GDM1 (cell line): Measurements from ENCODE around the gene BRICD5.

Experiments
- DNase-seq: peaks from one replicate; lab custom pipeline; 2025; lab: John Stamatoyannopoulos, UW

The BRICD5 gene

DNA sequence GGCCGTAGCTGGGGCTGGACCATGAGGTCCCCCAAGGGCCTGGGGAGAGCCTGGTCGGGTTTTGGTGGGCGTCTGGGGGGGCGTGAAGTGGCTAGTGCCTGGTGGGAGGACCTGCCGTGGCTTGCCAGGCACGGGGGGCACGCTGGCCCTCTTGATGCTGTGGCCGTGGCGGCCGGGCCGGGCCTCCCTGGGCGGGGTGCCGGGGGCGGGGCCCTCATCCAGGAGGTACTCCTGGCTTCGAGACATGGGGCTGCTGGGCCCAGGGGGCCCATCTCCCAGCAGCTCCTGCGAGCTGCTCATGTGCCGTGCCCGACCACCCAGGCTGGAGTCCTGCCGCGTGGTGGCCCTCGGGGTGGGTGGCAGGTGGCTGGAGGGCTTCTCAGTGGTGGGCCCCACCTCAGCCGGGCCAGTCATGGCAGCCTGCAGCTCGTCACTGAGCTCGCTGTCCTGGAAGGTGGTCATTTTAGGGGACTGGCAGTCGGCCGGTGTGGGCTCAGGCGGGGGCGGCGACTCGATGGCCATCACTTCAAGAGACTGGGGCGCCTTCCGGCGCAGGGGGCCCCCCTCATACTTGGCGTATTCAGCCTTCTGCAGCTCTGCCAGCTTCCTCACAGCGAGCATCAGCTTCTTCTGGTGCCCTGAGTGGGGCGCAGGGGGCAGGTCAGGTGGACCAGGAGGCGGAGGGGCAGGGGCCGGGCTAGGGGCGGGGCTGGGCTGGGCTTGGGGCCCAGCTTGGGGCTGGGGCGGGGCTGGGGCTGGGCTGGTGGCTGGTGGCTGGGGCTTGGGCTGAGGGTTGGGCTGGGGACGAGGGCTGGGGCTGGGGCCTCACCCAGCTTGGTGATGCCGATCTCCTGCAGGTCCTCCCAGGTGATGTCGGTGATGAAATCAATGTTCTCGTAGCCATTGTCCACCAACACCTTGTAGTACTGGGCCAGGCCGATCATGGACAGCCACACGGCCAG lies 29.4 kb downstream of the BRICD5 start:
- no peak for DNase-seq

DNA sequence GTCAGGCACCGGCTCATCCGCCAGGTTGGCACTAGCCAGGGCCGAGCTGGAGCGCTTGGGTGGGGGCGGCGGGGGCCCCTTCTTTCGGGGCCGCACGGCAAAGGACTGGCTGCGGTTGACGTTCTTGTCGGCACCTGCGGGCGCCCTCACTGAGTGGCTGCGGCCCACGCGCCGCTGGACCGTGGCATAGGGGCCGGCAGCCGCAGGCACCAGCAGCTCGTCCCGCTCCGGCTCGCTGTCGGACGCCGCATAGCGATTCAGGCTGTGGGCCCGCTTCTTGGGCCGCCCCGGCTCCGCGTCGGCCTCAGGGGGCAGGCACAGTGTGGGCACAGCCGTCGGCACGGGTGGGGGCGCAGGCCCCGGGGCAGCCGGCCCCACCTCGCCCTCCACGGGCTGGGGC lies 30.2 kb downstream of the BRICD5 start:
- no peak for DNase-seq

DNA sequence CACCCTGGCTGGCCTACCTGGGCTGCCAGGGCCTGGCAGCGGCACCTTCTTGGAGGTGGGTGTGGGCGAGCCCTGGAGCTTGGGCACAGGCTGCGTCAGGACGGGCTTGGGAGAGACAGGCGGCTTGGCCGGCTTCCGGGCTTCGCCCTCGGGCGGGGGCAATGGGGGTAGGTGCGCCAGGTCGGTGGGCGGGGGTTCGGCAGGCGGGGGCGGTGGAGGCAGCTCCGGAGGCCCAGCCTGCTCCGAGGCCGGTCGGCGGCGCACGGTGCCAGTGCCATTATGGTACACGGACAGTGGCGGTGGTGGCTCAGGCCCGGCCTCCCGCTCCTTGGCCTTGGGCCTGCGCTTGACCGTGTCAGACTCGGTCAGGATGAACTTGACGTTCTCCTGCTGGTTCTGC lies 31.1 kb downstream of the BRICD5 start:
- DNase-seq = no peak

DNA sequence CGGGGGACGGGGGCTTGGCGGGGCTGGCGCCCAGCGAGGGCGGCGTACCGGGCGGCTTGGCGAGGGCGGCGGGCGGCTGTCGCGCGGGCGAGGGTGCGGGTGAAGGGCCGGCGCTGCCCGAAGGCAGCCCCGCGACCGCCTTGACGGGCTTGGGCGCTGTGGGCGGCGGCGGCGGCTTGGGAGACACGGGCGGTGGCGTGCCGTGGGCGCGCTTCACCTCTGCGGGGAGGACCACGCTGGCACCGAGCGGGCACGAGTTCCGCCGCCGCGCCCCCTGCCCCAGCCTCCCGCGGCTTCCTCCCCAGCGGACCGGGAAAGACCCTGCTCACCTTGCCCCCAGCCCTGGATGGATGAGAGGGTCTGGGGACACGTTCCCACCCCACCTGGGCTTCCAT lies 31.6 kb downstream of the BRICD5 start:
- no peak for DNase-seq

DNA sequence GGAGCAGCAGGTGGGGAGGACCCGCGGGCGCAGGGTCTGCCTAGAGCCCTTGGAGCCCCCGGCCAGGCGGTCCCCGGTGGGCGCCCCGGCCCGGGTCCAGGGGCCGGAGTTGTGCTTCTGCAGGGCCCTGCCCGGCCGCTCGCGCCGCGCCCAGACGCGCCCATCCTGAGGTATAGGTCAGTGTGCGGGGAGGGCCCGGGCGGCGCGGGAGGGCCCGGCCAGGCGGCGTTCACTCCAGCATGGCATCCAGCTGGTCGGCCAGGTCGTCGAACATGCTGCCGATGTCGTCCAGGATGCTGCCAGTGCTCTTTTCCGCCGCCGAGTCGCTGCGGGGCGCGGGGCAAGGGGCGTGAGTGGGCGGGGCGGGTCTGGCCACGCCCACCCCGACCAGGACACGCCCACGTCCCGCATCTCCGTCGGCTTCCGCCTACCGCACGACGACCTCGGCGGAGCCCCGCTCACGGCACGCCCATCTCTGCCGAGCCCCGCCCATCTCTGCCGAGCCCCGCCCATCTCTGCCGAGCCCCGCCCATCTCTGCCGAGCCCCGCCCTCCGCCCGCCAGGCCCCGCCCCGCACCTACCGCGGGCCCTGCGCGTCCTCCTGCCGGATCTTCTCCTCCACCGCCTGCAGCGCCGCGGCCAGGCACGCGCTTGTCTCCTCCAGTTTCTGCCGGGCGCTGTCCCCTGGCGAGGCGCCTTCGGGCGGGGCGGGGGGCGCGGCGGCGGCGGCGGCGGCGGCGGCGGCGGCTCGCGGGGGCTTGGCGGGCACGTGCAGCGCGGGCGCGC lies 32.1 kb downstream of the BRICD5 start:
- DNase-seq = no peak

DNA sequence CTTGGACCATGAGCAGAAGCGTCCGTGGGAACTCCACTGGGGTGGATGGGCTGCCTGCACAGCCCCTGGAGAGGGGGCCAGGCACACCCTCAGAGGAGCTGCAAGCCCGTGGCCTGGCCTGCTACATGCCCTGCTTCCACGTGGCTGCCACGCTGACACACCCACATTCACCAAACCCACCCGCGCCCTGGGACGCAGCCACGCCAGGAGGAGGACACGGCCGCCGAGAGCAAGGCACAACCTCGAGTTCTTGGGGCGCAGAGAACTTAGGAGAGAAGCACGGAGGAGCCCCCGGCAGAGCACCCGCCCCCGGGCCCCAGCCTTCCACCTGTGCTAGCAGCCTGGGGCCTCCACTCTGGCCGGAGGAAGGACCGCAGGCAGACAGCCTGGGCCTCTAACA lies 33.1 kb downstream of the BRICD5 start:
- DNase-seq = no peak

DNA sequence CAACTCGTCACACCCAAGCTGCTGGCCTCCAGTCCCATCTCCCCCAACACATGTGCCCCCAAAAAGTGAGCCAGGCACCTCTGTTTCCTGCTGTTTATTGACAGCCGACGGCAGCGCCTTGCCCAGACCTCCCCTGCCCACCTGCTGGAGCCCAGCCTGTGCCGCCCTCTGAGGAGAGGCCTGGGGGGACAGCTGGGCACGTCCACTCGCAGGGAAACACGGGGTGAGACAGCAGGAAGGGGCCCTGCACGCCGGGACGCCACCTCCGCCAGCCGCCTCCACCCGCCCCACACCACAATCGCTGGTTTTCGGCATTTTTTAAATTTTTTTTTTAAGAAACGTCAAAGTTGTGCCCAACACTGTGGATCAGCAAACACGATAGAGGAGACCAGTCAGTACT lies 33.6 kb downstream of the BRICD5 start:
- no peak for DNase-seq

DNA sequence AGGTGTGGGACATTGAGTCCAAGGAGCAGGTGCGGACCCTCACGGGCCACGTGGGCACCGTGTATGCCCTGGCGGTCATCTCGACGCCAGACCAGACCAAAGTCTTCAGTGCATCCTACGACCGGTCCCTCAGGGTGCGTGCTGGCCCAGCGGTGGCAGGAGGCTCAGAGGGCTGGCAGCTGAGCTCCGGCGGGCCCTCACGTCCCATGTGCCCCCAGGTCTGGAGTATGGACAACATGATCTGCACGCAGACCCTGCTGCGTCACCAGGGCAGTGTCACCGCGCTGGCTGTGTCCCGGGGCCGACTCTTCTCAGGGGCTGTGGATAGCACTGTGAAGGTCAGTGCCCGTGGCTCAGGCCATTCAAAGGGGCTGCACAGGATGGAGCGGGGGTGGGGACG lies 34.6 kb downstream of the BRICD5 start:
- no peak for DNase-seq

DNA sequence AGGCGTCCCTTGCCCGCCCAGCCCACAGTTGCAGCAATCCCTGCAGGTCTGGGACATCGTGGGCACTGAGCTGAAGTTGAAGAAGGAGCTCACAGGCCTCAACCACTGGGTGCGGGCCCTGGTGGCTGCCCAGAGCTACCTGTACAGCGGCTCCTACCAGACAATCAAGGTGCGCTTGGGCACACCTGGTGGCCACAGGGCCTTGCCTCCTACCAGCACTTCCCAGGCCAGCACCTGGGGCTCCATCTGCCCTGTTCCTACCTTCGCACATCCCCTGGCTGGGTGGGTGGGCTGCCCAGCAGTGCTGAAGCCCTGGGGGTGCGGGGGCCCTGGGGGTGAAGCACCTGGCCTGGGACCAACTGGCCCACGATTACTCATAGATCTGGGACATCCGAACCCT lies 35.2 kb downstream of the BRICD5 start:
- no peak for DNase-seq

DNA sequence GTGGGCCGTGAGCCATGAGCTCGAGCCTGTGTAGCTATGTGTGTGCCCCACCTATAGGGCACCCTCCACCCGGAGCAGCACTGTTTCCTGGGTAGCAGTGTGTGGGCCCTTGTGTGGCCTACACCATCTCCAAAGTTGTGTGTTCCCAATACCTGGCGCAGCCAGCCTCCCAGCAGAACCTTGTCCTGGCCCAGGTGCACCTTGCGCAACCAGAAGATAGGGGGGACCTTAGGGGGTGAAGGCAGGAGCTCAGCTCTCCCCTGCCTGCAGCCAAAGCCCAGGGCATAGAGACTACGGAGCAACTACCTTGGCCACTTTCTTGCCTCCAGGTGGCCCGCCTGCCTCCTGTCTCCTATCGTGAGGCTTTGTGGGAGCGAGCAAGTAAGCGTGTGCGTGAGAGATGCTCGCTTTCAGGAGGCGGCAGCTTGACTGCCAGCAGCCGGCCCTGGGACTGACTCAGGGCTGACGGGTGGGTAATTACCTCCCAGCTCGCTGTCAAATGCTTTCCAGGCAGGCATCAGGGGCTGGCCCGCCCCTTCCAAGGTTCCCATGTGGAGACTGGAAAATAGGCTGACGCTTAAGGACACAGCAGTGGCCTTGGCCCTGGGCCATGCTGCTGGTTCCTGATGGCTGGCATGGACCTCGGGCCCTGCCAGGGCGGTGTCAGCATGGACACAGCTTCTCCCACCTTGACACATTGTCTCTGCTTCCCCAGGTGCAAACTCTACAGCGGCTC lies 36.1 kb downstream of the BRICD5 start:
- DNase-seq = no peak

DNA sequence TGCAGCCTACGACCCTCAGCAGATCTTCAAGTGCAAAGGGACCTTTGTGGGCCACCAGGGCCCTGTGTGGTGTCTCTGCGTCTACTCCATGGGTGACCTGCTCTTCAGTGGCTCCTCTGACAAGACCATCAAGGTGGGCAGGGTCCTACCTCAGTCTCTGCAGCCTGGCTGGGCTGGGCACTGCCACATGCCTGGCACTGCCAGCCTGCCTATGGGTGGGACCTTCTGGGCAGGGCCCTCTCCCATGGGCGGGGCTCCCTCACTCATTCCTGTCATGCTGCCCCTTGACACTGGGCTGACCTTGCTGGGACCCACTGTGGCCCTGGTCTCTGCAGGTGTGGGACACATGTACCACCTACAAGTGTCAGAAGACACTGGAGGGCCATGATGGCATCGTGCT lies 36.7 kb downstream of the BRICD5 start:
- DNase-seq = no peak

DNA sequence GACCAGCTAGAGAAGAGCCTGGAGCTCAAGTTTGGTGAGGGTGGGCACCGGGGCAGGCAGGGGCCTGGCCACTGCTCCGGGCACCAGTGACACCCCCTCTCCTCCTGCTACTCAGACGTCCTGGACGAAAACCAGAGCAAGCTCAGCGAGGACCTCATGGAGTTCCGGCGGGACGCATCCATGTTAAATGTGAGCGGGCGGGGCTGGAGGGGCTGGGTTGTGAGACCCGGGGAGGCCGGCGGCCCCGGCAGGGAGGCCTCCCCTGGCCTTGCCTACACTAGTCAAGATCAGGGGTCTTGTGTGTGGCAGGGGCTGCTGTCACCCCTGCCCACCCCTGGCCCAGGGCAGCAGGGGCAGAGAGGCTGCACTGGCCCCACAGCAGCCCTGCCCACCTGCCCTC lies 37.3 kb downstream of the BRICD5 start:
- DNase-seq = no peak

DNA sequence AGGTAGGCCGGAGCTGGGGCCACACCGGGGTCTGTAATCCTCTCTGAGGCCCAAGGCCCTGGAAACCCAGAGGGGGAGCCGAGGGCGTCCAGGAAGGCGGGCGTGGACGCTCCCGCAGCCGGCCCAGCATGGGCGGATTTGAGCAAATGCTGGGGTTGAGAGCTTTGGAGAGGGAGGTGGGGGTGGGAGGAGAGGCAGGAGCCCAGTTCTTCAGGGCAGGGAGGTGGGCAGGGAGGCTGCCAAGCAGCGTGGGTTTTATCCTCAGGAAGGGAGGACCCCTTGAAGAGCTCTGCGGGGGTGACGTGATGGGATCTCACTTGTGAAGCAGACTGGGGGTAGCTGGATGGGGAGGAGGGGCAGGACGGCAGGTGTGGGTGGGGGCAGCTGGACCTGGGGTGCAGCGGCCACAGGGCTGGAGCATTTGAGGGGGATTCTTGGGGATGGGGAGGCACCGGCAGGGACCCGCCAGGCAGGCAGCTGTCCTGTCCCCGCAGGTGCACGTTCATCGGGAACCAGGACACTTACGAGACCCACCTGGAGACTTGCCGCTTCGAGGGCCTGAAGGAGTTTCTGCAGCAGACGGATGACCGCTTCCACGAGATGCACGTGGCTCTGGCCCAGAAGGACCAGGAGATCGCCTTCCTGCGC lies 37.9 kb downstream of the BRICD5 start:
- DNase-seq = no peak

DNA sequence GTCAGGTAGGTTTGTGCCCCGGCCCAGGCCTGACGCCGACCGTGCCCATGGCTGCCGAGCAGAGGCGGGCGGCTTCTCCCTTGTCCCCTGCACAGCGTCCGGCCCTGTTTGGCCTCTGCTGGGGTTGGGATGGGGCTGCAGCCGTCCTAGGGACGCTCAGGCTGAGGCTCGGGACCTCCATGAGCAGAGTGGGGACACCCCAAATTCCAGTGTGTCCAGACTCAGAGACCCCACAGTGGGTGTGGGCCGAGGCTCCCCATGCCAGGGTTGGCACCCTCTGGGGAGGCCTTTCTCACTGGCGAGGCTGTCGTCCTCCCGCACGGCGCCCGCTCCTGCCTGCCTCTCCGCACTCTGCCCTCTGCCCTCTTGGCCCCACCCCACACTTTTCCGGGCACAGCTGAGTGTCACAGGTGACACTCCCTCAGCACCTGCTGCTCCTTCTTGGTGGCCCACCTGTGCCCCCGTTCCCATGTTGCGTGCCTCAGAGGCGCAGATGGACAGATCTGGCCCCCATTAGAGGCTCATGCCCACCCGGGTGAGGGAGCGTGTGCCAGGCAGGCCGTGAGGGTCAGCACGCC lies 39.0 kb downstream of the BRICD5 start:
- DNase-seq = no peak

DNA sequence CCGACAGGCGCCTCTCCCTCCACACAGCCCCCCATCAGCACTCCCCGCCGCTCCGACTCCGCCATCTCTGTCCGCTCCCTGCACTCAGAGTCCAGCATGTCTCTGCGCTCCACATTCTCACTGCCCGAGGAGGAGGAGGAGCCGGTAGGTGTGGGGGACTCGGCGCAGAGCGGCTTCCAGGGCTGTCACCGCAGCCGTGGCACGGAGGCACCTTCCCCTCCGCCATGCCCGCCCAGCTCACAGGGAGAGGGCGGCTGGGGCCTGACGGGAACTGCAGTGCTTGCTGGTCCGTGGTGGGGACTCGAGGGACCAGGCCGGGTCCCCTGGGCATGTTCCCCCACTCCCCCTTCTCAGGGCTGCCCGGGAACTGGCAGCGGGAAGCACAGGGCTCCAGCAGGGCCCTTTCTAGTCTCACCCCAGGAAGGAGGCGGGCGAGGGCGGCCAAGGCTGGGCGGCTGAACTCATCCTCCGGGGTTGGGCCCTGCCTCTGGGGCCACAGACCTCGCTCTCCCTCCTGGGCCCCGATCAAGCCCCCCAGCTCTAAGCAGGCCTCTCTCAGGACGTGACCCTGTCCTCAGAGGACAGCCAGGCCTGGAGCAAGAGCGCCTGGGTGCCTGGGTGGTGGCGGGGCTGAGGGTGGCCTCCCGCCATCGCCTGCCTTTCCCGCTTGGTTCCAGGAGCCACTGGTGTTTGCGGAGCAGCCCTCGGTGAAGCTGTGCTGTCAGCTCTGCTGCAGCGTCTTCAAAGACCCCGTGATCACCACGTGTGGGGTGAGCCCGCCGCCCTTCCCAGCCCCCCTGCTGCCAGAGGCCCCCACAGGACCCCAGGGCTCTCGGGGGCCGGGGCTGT lies 39.9 kb downstream of the BRICD5 start:
- DNase-seq = no peak

DNA sequence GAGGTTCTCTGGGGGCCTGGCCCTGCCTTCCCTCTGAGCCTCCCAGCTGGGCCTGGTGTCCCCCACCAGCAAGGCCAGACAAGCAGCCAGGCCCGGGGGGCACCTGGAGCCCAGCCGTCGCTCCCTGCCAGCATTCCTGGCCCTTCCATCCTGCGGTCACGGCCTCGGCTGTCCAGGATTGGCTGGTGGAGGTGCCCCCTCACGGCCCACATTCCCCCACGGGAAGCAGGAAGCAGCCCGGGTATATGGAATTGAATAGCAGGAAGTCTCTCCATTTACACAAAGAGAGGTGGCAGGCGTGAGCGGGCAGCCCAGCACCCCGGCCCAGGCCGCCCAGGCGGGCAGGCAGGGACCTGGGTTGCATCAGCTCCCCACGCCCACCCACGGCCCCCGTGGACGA lies 40.6 kb downstream of the BRICD5 start:
- no peak for DNase-seq

DNA sequence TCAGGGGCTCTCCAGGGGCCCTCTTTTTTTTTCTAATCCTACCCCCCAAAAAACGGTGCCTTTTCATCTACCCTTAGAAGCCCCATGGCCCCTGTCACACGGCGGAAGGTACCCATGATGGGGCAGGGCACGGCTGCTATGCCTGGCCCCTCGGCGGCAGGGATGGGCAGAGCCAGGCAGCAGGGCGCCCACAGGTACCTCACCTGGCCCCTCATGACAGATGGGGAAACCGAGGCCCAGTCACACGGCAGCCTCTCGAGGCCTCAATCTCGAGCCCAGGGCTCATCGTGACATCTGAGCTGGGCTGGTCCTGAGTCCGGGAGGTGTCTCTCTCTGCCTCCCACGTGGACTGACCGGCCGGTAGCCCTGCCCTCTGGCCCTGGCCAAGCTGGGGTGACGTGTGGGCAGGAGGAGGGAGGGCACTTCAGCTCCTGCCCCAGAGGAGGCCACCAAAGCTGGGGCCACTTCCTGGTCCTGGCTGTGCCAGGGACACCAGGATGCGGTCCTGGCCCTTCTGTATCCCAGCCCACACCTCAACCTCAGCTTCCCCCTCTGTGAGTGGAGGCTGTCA lies 43.5 kb downstream of the BRICD5 start:
- DNase-seq = no peak

DNA sequence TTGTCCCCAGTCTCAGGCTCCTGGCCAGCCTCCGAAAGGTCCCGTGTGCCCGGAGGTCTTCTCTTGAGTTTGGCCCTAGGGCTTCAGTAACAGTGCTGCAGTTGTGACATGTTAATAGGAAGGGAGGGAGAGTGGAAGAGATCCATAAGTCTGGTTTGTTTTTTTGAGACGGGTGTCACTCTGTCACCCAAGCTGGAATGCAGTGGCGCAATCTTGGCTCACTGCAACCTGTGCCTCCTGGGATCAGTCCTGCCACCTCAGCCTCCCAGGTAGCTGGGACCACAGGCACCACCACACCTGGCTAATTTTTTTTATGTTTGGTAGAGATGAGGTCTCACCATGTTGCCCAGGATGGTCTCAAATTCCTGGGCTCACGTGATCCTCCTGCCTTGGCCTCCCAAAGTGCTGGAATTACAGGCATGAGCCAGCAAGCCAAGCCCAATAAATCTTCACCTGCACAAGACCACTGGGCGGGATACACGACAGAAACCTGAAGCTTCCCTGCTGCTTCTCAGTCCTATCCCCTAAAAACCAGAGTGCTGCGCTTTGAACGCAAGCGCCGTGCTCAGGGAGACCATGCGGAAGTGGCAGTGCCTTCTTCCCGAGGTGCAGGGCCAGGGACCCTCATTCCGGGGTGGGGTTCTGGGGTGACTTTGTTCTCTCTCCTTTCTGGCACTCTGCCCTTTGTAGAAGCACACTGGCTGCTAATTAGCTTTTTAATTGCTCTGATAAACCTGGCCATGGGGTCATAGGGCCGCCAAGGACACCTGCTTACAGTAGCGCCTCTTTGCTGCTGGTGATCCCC lies 44.2 kb downstream of the BRICD5 start:
- DNase-seq = no peak

DNA sequence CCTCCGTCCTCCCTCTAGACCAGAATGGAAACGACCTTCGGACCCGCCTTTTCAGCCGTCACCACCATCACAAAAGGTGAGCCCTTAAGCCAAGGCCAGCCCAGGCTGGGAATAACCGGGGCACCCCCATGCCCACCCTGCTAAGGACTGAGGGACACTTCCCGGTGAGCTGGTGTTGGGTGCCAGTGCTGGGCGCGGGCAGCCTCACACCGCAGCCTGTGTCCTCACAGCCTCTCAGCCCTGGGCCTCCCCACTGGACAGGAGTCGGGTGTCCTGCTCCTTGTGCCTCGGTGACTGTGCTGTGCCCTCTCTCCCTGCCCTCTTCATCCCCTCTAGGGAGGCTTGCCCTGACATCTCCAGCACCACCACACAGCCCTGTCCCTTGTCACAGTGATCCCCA lies 44.8 kb downstream of the BRICD5 start:
- DNase-seq = no peak
